ENCODE measurements around the gene CGB5. TPM values are rescaled to one million over a fixed set of nuclear protein-coding genes. Genes with fewer than 3 reads are reported as not detected.
A peak's percentile ranks its signal among the peaks of the same experiment; 100 is the strongest.
"Not testable (repeated sequence)": the region's sequence is repeated elsewhere in the genome, so short reads cannot be mapped to it uniquely, and the experiment has no call there.

Gene CGB5
- total RNA-seq, 1 experiment from 2014 or later, result not detected

GRCh38 chr19:49031642-49032301 lies 11.9 kb upstream of the CGB5 start, which contains the start of gene CGB2:
Gene CGB2 (plus strand): TSS chr19:49031890. CDS start chr19:49032096, 206 bp downstream.
- H3K27ac ChIP-seq (ENCODE audit: low read depth, low read length, poor library complexity, severe bottlenecking); intact Hi-C loops (cut with micrococcal nuclease; ENCODE audit: unreplicated experiment); POLR2A ChIA-PET (ENCODE audit: low non-redundant PET); H3K4me1 ChIP-seq (ENCODE audit: insufficient read depth, low read length, poor library complexity, severe bottlenecking); H3K27me3 ChIP-seq (replicated peaks; ENCODE audit: insufficient read depth, low read depth, low read length, poor library complexity); BruUV-seq (replicated peaks); H3K36me3 ChIP-seq (ENCODE audit: insufficient read depth, low read length, poor library complexity, severe bottlenecking); H3K9me3 ChIP-seq (ENCODE audit: low read depth, low read length, poor library complexity, severe bottlenecking); H3K4me3 ChIP-seq (ENCODE audit: low read depth, low read length, poor library complexity, severe bottlenecking): not testable (repeated sequence)
- peak; percentile 62 for DNase-seq (ENCODE audit: low spot score)
- CTCF ChIA-PET, result interaction anchor here (0.6 kb wide), 1 partner anchor 53 kb away, joined by 3 read pairs; no protein-coding TSS in a partner anchor
- TF ChIP-seq CTCF (conservative IDR thresholded peaks at IDR 0.05; ENCODE audit: low read depth, low read length), result peak; percentile 63

GRCh38 chr19:49036815-49037214 lies 6.8 kb upstream of the CGB5 start, which contains the start of gene CGB1:
Gene CGB1 (minus strand): TSS chr19:49036895. CDS start chr19:49036711, 184 bp downstream.
- H3K36me3 ChIP-seq (ENCODE audit: insufficient read depth, low read length, poor library complexity, severe bottlenecking); H3K9me3 ChIP-seq (ENCODE audit: low read depth, low read length, poor library complexity, severe bottlenecking); H3K4me1 ChIP-seq (ENCODE audit: insufficient read depth, low read length, poor library complexity, severe bottlenecking); POLR2A ChIA-PET (ENCODE audit: low non-redundant PET); CTCF ChIA-PET; H3K27ac ChIP-seq (ENCODE audit: low read depth, low read length, poor library complexity, severe bottlenecking); H3K4me3 ChIP-seq (ENCODE audit: low read depth, low read length, poor library complexity, severe bottlenecking); H3K27me3 ChIP-seq (replicated peaks; ENCODE audit: insufficient read depth, low read depth, low read length, poor library complexity); BruUV-seq (replicated peaks); intact Hi-C loops (cut with micrococcal nuclease; ENCODE audit: unreplicated experiment): not testable (repeated sequence)
- DNase-seq (ENCODE audit: low spot score), result peak; percentile 63
- TF ChIP-seq CTCF (conservative IDR thresholded peaks at IDR 0.05; ENCODE audit: low read depth, low read length), result peak; percentile 71

DNA sequence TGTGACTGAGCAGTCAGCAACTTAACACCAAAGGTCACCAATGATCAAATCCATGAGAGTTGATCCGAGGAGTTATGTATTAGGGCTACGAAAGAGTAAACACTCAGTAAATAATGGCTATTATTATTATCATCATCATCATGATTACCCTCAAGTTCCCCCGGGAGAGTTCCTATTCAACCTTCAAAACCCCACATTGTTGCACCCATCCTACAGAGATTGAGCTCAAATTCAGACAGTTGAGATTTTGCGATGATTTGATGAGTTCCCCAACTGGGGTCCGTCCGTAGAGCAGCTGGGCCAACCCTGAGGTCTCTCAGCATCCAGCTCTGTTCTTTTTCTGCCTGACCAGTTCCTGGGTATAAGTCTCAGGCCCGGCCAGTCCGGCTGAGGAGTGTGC lies 5.5 kb upstream of the CGB5 start:
- H3K4me1 ChIP-seq (ENCODE audit: insufficient read depth, low read length, poor library complexity, severe bottlenecking); H3K4me3 ChIP-seq (ENCODE audit: low read depth, low read length, poor library complexity, severe bottlenecking); H3K27ac ChIP-seq (ENCODE audit: low read depth, low read length, poor library complexity, severe bottlenecking); H3K36me3 ChIP-seq (ENCODE audit: insufficient read depth, low read length, poor library complexity, severe bottlenecking); intact Hi-C loops (cut with micrococcal nuclease; ENCODE audit: unreplicated experiment); POLR2A ChIA-PET (ENCODE audit: low non-redundant PET); CTCF ChIA-PET; BruUV-seq (replicated peaks); DNase-seq (ENCODE audit: low spot score); H3K27me3 ChIP-seq (replicated peaks; ENCODE audit: insufficient read depth, low read depth, low read length, poor library complexity); H3K9me3 ChIP-seq (ENCODE audit: low read depth, low read length, poor library complexity, severe bottlenecking): not testable (repeated sequence)

DNA sequence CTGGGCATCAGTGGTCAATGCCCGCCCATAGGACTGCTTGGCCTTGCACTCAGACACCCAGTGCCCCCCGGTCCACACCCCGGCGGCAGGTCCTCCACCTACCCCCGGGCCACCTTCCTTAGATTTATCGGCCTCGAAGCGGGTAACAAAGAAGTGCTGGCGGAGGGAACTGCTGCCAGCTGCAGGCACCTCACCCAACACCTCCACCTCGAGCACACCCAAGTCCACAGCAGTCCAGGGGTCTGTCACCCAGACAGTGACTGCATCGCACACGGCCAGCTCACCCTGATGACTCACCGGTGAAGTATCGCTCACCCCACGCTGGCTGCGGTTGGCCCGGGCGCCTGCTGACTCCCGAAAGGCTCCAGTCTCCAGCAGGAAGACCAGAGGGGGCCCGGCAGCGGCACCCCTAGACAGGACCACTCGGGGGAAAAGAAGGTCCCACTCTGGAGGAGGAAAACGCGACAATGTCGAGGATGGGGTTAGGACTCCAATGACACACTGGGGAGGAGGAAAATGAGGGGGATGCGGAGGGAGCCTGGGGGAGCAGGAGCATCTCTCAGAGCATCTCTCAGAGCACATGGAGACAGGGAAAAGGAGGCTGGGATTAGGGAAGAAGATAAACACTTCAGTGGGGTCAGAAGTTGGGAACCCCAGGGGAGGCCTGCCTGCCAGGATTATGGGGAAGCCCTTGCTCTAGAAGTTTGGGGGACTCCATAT lies 4.9 kb upstream of the CGB5 start:
- DNase-seq (ENCODE audit: low spot score); H3K27ac ChIP-seq (ENCODE audit: low read depth, low read length, poor library complexity, severe bottlenecking); H3K9me3 ChIP-seq (ENCODE audit: low read depth, low read length, poor library complexity, severe bottlenecking); H3K36me3 ChIP-seq (ENCODE audit: insufficient read depth, low read length, poor library complexity, severe bottlenecking); H3K4me3 ChIP-seq (ENCODE audit: low read depth, low read length, poor library complexity, severe bottlenecking); BruUV-seq (replicated peaks); POLR2A ChIA-PET (ENCODE audit: low non-redundant PET); H3K27me3 ChIP-seq (replicated peaks; ENCODE audit: insufficient read depth, low read depth, low read length, poor library complexity); CTCF ChIA-PET; H3K4me1 ChIP-seq (ENCODE audit: insufficient read depth, low read length, poor library complexity, severe bottlenecking); intact Hi-C loops (cut with micrococcal nuclease; ENCODE audit: unreplicated experiment): not testable (repeated sequence)

- not testable (repeated sequence) for BruUV-seq (replicated peaks)
- POLR2A ChIA-PET (ENCODE audit: low non-redundant PET), result interaction anchor here (0.6 kb wide), 1 partner anchor 14 kb away, joined by 4 read pairs; no protein-coding TSS in a partner anchor
These were observed 3.9 kb upstream of the CGB5 start for GRCh38 chr19:49039736-49040135.

More at GRCh38 chr19:49039736-49040135, 3.9 kb upstream of the CGB5 start:
- H3K9me3 ChIP-seq (ENCODE audit: low read depth, low read length, poor library complexity, severe bottlenecking); H3K4me3 ChIP-seq (ENCODE audit: low read depth, low read length, poor library complexity, severe bottlenecking); DNase-seq (ENCODE audit: low spot score); H3K36me3 ChIP-seq (ENCODE audit: insufficient read depth, low read length, poor library complexity, severe bottlenecking); H3K27me3 ChIP-seq (replicated peaks; ENCODE audit: insufficient read depth, low read depth, low read length, poor library complexity); H3K27ac ChIP-seq (ENCODE audit: low read depth, low read length, poor library complexity, severe bottlenecking); H3K4me1 ChIP-seq (ENCODE audit: insufficient read depth, low read length, poor library complexity, severe bottlenecking); intact Hi-C loops (cut with micrococcal nuclease; ENCODE audit: unreplicated experiment): not testable (repeated sequence)
- CTCF ChIA-PET, result interaction anchor here (0.7 kb wide), 1 partner anchor 43 kb away, joined by 3 read pairs; no protein-coding TSS in a partner anchor

All from A673 (cell line).